Neural cell (in vitro differentiated cells): ENCODE results near the gene CAPN5.

Experiments
- CTCF ChIP-seq: fragments of 450-650 bp; IDR thresholded peaks from 2 replicates; pipeline ENCODE4 v1.5.1; 2014; ENCODE audit warnings: antibody characterized with exemption, mild to moderate bottlenecking, moderate library complexity; ENCODE audit not compliant: poor library complexity, severe bottlenecking
- EP300 ChIP-seq: fragments of 450-650 bp; conservative IDR thresholded peaks from 2 replicates; pipeline ENCODE4 v1.6.1; 2014; ENCODE audit warnings: antibody characterized with exemption, mild to moderate bottlenecking, moderate library complexity; ENCODE audit not compliant: poor library complexity, severe bottlenecking
- EZH2 ChIP-seq: fragments of 200-600, 300-800 bp; shearing (Covaris generic), sonication (generic); IDR thresholded peaks from 2 replicates; pipeline ENCODE4 v1.6.1; 2014; ENCODE audit warnings: antibody characterized with exemption, low read length, borderline replicate concordance, mild to moderate bottlenecking; ENCODE audit not compliant: insufficient read depth, poor library complexity, severe bottlenecking
- MXI1 ChIP-seq: fragments of 450-650 bp; conservative IDR thresholded peaks from 2 replicates; pipeline ENCODE4 v1.6.1; 2014; ENCODE audit warnings: antibody characterized with exemption, mild to moderate bottlenecking; ENCODE audit not compliant: poor library complexity, severe bottlenecking
- POLR2AphosphoS5 ChIP-seq: IDR thresholded peaks from 2 replicates; pipeline ENCODE4 v1.6.1; 2012
- RAD21 ChIP-seq: fragments of 450-650 bp; conservative IDR thresholded peaks from 2 replicates; pipeline ENCODE4 v1.6.1; 2014; ENCODE audit warnings: antibody characterized with exemption, mild to moderate bottlenecking, moderate library complexity
- REST ChIP-seq: IDR thresholded peaks from 2 replicates; pipeline ENCODE4 v1.6.1; 2012; ENCODE audit warnings: borderline replicate concordance
- SMC3 ChIP-seq: fragments of 450-650 bp; conservative IDR thresholded peaks from 2 replicates; pipeline ENCODE4 v1.6.1; 2014; ENCODE audit warnings: antibody characterized with exemption, mild to moderate bottlenecking, moderate library complexity; ENCODE audit not compliant: poor library complexity
- TAF1 ChIP-seq: IDR thresholded peaks from 2 replicates; pipeline ENCODE4 v1.6.1; 2012; ENCODE audit warnings: low read depth

GRCh38 chr11:77074626-77075221 lies 8.0 kb downstream of the CAPN5 start:
- no peak for TF ChIP-seq CTCF
- TF ChIP-seq EP300: no peak
- TF ChIP-seq EZH2: no peak
- no peak for TF ChIP-seq POLR2AphosphoS5
- TF ChIP-seq RAD21: no peak
- no peak for TF ChIP-seq SMC3
- no peak for TF ChIP-seq REST
- TF ChIP-seq MXI1: no peak
- TF ChIP-seq TAF1: no peak
